HEK293T (cell line): ENCODE measurements around the gene C1QTNF3.

Source experiments
- CTCF ChIA-PET: fragments of 350-600 bp; formaldehyde crosslinking; extraction: SDS; loops from one replicate; lab custom pipeline; 2021; ENCODE audit warnings: antibody characterized with exemption, inconsistent platforms; lab: Yijun Ruan, JAX
- POLR2A ChIA-PET: fragments of 350-600 bp; formaldehyde crosslinking; extraction: SDS; loops from one replicate; lab custom pipeline; 2020; ENCODE audit warnings: antibody characterized with exemption, inconsistent platforms; lab: Yijun Ruan, JAX
- DNase-seq: peaks from one replicate; pipeline ENCODE4 v3.0.0; 2012; ENCODE audit warnings: mixed read lengths; ENCODE audit errors: extremely low spot score
- ARNT ChIP-seq: fragments of 450-650 bp; IDR thresholded peaks from 2 replicates; pipeline ENCODE4 v1.6.1; 2017; ENCODE audit warnings: mild to moderate bottlenecking
- BHLHE40 ChIP-seq: fragments of 450-650 bp; IDR thresholded peaks from 2 replicates; pipeline ENCODE4 v1.6.1; 2016; ENCODE audit warnings: mild to moderate bottlenecking, moderate library complexity, borderline replicate concordance
- CTBP1 ChIP-seq: fragments of 450-650 bp; IDR thresholded peaks from 2 replicates; pipeline ENCODE4 v1.6.1; 2016; ENCODE audit warnings: borderline replicate concordance
- ELF4 ChIP-seq: fragments of 450-650 bp; IDR thresholded peaks from 2 replicates; pipeline ENCODE4 v1.6.1; 2017; ENCODE audit warnings: antibody characterized with exemption
- FOXA1 ChIP-seq: fragments of 450-650 bp; IDR thresholded peaks from 2 replicates; pipeline ENCODE4 v1.6.1; 2016; ENCODE audit warnings: mild to moderate bottlenecking
- FOXK2 ChIP-seq: fragments of 450-650 bp; IDR thresholded peaks from 2 replicates; pipeline ENCODE4 v1.6.1; 2016; ENCODE audit warnings: mild to moderate bottlenecking
- FOXM1 ChIP-seq: fragments of 450-650 bp; IDR thresholded peaks from 2 replicates; pipeline ENCODE4 v1.6.1; 2017; ENCODE audit warnings: mild to moderate bottlenecking, borderline replicate concordance
- HDGF ChIP-seq: fragments of 450-650 bp; IDR thresholded peaks from 2 replicates; pipeline ENCODE4 v1.6.1; 2017; ENCODE audit warnings: antibody characterized with exemption, borderline replicate concordance
- L3MBTL2 ChIP-seq: fragments of 450-650 bp; conservative IDR thresholded peaks from 2 replicates; pipeline ENCODE4 v1.6.1; 2016; ENCODE audit warnings: mild to moderate bottlenecking
- LEF1 ChIP-seq: fragments of 450-650 bp; IDR thresholded peaks from 2 replicates; pipeline ENCODE4 v1.6.1; 2017; ENCODE audit warnings: mild to moderate bottlenecking, borderline replicate concordance
- NFRKB ChIP-seq: fragments of 450-650 bp; IDR thresholded peaks from 2 replicates; pipeline ENCODE4 v1.6.1; 2016; ENCODE audit warnings: mild to moderate bottlenecking, moderate library complexity
- SP1 ChIP-seq: fragments of 450-650 bp; IDR thresholded peaks from 2 replicates; pipeline ENCODE4 v1.6.1; 2017
- SUZ12 ChIP-seq: fragments of 450-650 bp; IDR thresholded peaks from 2 replicates; pipeline ENCODE4 v1.6.1; 2016; ENCODE audit warnings: mild to moderate bottlenecking
- TARDBP ChIP-seq: fragments of 450-650 bp; IDR thresholded peaks from 2 replicates; pipeline ENCODE4 v1.6.1; 2016
- ZNF384 ChIP-seq: fragments of 450-650 bp; IDR thresholded peaks from 2 replicates; pipeline ENCODE4 v1.6.1; 2016
- TF ChIP-seq, protein P1 (sequence below): fragments of 450-650 bp; IDR thresholded peaks from 2 replicates; pipeline ENCODE4 v1.6.1; 2016

C1QTNF3 gene

GRCh38 chr5:33997331-33997983, 45.6 kb downstream of the C1QTNF3 start:
- no peak for TF ChIP-seq SUZ12
- no peak for TF ChIP-seq NFRKB
- no peak for TF ChIP-seq HDGF
- no peak for TF ChIP-seq FOXA1
- no peak for TF ChIP-seq LEF1
- TF ChIP-seq FOXM1 = no peak
- TF ChIP-seq FOXK2 = no peak
- no peak for TF ChIP-seq TARDBP
- no peak for TF ChIP-seq ELF4
- TF ChIP-seq L3MBTL2 = no peak
- no peak for TF ChIP-seq ARNT
- no peak for TF ChIP-seq ZNF384
- no peak for TF ChIP-seq CTBP1
- TF ChIP-seq, protein P1, sequence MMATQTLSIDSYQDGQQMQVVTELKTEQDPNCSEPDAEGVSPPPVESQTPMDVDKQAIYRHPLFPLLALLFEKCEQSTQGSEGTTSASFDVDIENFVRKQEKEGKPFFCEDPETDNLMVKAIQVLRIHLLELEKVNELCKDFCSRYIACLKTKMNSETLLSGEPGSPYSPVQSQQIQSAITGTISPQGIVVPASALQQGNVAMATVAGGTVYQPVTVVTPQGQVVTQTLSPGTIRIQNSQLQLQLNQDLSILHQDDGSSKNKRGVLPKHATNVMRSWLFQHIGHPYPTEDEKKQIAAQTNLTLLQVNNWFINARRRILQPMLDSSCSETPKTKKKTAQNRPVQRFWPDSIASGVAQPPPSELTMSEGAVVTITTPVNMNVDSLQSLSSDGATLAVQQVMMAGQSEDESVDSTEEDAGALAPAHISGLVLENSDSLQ = no peak
- TF ChIP-seq SP1 = no peak
- TF ChIP-seq BHLHE40 = no peak
- DNase-seq = peak; percentile 51
- ChIA-PET POLR2A (interaction anchor here (1.4 kb wide), 1 partner anchor 10 kb away, joined by 6 read pairs; the partner anchor contains the start of gene AMACR), CTCF (interaction anchor here (0.6 to 1.2 kb wide), 5 partner anchors 14 to 961 kb away, joined by 3 to 4 read pairs (median 3); no protein-coding TSS in a partner anchor)

GRCh38 chr5:33995865-33996264, 47.1 kb downstream of the C1QTNF3 start:
- DNase-seq = no peak
- ChIA-PET CTCF (interaction anchor here (0.6 kb wide), 1 partner anchor 15 kb away, joined by 3 read pairs; no protein-coding TSS in a partner anchor), POLR2A (interaction anchor here (0.7 kb wide), 1 partner anchor 12 kb away, joined by 3 read pairs; the partner anchor contains the start of gene AMACR)
- no peak for TF ChIP-seq SUZ12
- no peak for TF ChIP-seq HDGF
- TF ChIP-seq NFRKB = no peak
- no peak for TF ChIP-seq BHLHE40
- no peak for TF ChIP-seq FOXM1
- no peak for TF ChIP-seq FOXA1
- TF ChIP-seq, protein P1 = no peak
- TF ChIP-seq TARDBP = no peak

GRCh38 chr5:33994845-33995244, 48.2 kb downstream of the C1QTNF3 start:
- ChIA-PET POLR2A (no interaction called here), CTCF (no interaction called here)

DNA sequence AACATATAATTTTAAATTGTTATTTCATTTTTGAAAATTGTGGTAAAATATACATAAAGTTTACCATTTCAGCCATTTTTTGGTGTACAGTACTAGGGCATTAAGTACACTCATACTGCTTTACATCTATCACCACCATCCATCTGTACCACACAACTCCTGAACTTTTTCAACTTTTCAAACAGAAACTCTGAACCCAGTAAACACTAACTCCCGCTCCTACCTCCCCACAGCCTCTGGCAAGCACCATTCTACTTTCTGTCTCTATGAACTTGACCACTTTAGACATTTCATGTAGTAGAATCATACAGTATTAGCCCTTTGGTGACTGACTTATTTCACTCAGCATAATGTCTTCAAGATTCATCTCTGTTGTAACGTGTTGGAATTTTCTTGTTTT, 50.1 kb downstream of the C1QTNF3 start:
- no peak for DNase-seq
- TF ChIP-seq ZNF384 = no peak
- TF ChIP-seq FOXM1 = no peak
- TF ChIP-seq NFRKB = no peak
- no peak for TF ChIP-seq L3MBTL2
- TF ChIP-seq SP1 = no peak
- no peak for TF ChIP-seq TARDBP
- TF ChIP-seq FOXA1 = no peak
- no peak for TF ChIP-seq CTBP1
- TF ChIP-seq HDGF = no peak
- no peak for TF ChIP-seq BHLHE40
- TF ChIP-seq, protein P1 = no peak
- no peak for TF ChIP-seq ARNT
- TF ChIP-seq LEF1 = no peak
- TF ChIP-seq ELF4 = no peak
- TF ChIP-seq FOXK2 = no peak
- ChIA-PET CTCF (no interaction called here), POLR2A (no interaction called here)

More at GRCh38 chr5:33994845-33995244, 48.2 kb downstream of the C1QTNF3 start:
- no peak for DNase-seq
- TF ChIP-seq FOXA1 (no peak), NFRKB (no peak), FOXK2 (no peak), SUZ12 (no peak)

- CTCF ChIA-PET = no interaction called here
- DNase-seq = no peak
- POLR2A ChIA-PET = no interaction called here
- TF ChIP-seq TARDBP (peak; percentile 52; the same call in 1 of the 2 replicates), CTBP1 (no peak)
These were observed 57.6 kb downstream of the C1QTNF3 start for GRCh38 chr5:33985447-33985846.

DNA sequence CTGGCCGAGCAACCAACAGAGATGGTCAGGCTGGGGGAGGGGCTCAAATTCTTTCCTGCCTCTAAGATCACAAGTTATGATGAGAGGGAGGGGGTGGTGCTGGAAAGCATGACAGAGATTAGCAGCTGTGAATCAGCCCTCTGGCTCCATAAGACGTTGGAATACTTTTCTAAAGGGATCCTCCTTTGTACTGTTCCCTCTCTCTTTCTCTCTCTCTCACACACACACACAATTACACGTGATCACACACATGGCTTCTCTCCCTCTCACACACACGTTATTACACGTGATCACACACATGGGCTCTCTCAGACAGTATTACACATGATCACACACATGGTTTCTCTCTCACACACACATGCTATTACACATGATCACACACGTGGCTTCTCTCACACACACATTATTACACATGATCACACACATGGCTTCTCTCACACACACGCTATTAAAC, 58.3 kb downstream of the C1QTNF3 start, which contains the start of gene SLC45A2:
SLC45A2 (minus strand) TSS at position 23 of the 454 bp plus-strand sequence. CDS start 110 bp downstream, outside the sequence.
- no peak for TF ChIP-seq FOXK2
- peak; percentile 50; the same call in 1 of the 2 replicates for TF ChIP-seq TARDBP
- POLR2A ChIA-PET = no interaction called here
- CTCF ChIA-PET = no interaction called here
- no peak for DNase-seq

DNA sequence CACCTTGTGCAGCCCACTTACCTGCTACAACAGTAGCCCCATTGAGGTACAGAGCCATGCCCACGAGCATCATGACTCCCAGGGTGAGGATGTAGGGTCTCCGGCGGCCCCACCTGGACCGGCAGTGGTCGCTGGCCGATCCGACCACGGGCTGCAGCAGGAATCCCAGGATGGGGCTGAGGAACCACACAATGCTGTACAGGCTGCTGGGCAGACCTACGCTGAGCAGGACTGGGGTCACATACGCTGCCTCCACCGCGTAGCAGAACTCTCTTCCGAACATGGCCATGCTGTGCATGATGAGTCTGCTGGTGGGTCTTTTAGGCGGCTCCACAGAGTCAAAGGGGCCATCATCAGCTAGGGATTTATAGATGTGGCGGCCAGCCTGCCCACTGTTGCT, 58.8 kb downstream of the C1QTNF3 start:
- no peak for TF ChIP-seq SP1
- POLR2A ChIA-PET = no interaction called here
- CTCF ChIA-PET = no interaction called here
- DNase-seq = no peak
